ENCODE measurements around the gene GLG1.

GLG1 gene

DNA sequence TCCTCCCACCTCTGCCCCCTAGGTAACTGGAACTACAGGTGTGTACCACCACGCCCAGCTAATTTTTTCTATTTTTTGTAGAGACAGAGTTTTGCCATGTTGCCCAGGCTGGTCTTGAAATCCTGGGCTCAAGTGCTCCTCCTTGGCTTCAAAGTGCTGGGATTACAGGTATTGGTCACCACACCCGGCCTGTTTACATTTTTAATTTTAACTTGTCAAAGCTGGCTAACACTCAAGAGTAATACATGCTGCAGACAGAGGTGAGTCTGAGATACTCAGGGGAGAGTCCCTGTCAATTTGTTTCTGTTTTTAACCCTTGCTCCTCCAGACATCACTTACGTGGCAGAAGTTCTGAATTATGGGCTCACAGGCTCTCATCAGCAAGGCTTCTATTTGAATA lies 134.9 kb downstream of the GLG1 start:
- CTCF ChIA-PET: no interaction called here
- DNase-seq (ENCODE audit: extremely low spot score): no peak
- TF ChIP-seq, protein P1, sequence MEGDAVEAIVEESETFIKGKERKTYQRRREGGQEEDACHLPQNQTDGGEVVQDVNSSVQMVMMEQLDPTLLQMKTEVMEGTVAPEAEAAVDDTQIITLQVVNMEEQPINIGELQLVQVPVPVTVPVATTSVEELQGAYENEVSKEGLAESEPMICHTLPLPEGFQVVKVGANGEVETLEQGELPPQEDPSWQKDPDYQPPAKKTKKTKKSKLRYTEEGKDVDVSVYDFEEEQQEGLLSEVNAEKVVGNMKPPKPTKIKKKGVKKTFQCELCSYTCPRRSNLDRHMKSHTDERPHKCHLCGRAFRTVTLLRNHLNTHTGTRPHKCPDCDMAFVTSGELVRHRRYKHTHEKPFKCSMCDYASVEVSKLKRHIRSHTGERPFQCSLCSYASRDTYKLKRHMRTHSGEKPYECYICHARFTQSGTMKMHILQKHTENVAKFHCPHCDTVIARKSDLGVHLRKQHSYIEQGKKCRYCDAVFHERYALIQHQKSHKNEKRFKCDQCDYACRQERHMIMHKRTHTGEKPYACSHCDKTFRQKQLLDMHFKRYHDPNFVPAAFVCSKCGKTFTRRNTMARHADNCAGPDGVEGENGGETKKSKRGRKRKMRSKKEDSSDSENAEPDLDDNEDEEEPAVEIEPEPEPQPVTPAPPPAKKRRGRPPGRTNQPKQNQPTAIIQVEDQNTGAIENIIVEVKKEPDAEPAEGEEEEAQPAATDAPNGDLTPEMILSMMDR (IDR thresholded peaks at IDR 0.05; ENCODE audit: control extremely low read depth, extremely low read depth, low read depth, missing control alignments): no peak
- POLR2A ChIA-PET: no interaction called here

DNA sequence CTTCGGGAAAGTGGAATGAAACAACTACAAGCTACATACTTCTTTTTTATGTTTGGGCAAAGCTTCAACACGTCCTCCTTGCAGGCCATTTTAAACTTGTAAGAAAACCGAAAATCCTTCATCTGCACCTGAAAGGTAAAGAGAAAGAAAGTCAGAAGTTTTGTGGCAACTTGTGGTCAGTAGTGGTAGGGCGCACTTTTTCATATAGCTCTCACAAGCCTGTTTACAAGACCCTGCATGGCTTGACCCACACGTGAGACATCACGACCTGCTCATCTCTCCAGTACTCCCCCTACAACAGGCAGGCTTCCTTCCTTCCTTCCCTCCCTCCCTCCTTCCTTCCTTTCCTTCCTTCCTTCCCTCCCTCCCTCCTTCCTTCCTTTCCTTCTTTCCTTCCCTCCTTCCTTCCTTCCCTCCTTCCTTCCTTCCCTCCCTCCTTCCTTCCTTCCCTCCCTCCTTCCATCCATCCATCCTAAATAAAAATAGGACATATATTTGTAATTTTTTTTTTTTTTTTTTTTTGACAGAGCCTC lies 136.9 kb downstream of the GLG1 start:
- TF ChIP-seq, protein P1 (IDR thresholded peaks at IDR 0.05; ENCODE audit: control extremely low read depth, extremely low read depth, low read depth, missing control alignments): no peak
- DNase-seq (ENCODE audit: extremely low spot score): no peak
- ChIA-PET POLR2A (no interaction called here), CTCF (interaction anchor here (1.2 to 1.5 kb wide), 2 partner anchors 10 to 13 kb away, joined by 3 read pairs; no protein-coding TSS in a partner anchor)

DNA sequence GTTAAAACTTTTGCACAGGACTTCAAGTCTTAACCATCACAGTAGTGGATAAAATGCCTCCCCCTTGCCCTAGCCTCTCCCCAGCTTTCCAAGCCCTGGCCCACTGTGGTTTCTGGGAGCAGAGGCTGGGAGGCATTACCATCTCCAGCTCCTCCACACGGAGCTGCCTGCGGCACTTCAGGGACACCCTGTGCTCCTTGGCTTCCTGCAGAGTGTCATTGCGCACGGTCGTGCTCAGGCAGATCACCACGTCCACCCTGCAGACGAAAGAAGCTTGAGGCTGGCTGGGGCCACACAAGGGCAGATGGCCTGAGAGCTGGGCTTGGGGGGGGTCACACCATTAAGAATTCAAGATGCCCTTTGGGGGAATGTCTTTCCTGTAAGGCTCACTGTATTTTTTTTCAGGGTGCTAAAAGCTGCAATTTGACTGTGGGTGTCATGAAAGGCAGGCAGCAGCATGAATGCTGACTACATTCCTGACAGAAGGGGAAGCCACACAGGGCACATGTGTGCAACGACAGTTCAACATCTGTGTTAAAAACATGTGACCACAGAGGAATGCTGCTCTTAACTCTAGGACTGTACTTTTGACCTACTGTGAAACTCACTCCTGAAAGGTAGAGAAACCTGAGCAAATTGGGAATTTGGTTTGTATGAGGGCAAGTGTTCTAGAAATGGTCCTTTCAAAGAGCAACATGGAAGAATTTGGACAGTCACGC lies 137.9 kb downstream of the GLG1 start:
- ChIA-PET CTCF (interaction anchor here (1.0 to 1.5 kb wide), 3 partner anchors 11 to 167 kb away, joined by 3 read pairs; no protein-coding TSS in a partner anchor), POLR2A (no interaction called here)
- TF ChIP-seq, protein P1 (IDR thresholded peaks at IDR 0.05; ENCODE audit: control extremely low read depth, extremely low read depth, low read depth, missing control alignments): no peak
- DNase-seq (ENCODE audit: extremely low spot score): no peak

DNA sequence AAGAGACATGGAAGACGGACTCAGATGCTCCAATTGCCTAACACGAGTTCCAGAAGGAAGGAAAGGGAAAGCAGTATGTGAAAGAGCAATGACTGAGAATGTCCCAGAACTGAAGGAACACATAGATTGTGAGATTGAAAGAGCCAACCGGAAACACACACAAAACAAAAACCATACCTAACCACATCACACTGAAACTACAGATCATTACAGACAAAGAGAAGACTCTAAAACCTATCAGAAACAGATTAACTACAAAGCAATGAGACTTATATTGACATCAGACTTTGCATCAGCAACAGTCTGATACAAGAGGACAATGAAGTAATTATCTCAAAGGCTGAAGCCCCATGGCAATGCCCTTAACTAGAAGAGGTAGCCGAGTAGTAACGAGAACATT lies 140.0 kb downstream of the GLG1 start:
- DNase-seq (ENCODE audit: extremely low spot score): no peak
- POLR2A ChIA-PET: no interaction called here
- CTCF ChIA-PET: interaction anchor here (1.3 to 1.5 kb wide), 2 partner anchors 18 to 41 kb away, joined by 3 read pairs; no protein-coding TSS in a partner anchor
- TF ChIP-seq, protein P1 (IDR thresholded peaks at IDR 0.05; ENCODE audit: control extremely low read depth, extremely low read depth, low read depth, missing control alignments): no peak

DNA sequence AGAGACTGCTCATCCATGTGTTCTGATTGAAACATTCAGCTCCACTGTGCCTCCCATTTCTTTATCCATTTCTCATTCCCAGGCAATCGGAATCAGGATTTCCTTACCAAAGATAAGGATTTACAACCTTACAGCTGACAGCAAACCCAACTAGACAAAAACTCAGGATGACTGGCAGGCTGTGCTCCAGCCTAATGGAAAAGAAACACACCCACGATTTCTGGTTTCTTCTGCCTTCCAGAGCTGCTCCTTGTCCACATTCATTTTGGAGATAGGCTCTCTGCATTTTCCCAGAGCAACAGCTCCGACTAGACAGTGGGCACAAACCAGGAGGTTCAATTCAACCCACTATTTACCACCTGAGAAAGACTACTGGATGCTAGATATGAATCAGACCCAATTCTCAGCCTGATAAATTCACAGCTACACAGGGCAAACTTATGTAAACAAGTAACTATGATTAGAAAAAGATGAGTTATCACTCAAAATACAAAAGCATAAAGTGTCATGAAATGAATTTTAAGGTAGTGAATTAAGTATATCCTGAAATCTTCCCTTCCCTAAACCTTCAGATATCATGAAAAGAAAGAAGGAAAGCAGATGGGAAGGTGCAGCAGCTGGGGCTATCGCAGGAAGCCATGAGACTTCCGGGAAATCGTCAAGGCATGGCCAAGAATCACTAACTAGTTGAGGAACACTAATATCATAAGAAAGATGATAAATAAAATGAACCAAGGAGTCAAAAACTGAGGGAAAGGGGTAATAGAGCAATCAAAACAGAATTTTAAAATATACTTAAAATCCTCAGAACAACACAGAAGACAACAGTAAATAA lies 140.8 kb downstream of the GLG1 start:
- no peak for DNase-seq (ENCODE audit: extremely low spot score)
- TF ChIP-seq, protein P1 (IDR thresholded peaks at IDR 0.05; ENCODE audit: control extremely low read depth, extremely low read depth, low read depth, missing control alignments): no peak
- POLR2A ChIA-PET: interaction anchor here (1.0 kb wide), 1 partner anchor 159 kb away, joined by 4 read pairs; no protein-coding TSS in a partner anchor
- CTCF ChIA-PET: interaction anchor here (1.3 to 1.5 kb wide), 2 partner anchors 17 to 42 kb away, joined by 3 read pairs; no protein-coding TSS in a partner anchor

DNA sequence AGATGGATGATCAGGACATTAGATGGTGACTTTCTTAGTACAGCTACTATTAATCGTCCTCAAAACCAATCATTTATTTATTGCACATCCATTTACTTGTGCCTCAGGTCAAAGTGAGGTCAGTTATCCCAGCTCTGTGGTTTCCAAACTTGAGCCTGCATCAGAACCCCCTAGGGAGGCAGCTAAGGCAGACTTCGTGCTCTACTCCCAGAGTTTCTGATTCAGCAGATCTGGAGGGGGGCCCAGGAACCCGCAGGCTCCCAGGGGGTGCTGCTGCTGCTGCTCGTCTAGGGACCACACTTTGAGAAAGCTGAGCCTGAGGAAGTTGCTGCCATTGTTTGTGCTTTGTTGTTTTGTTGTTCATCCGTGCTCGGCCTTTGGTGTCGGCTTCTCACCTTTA lies 141.6 kb downstream of the GLG1 start:
- CTCF ChIA-PET: interaction anchor here (1.5 kb wide), 1 partner anchor 17 kb away, joined by 3 read pairs; no protein-coding TSS in a partner anchor
- POLR2A ChIA-PET: interaction anchor here (1.0 kb wide), 1 partner anchor 160 kb away, joined by 4 read pairs; no protein-coding TSS in a partner anchor
- TF ChIP-seq, protein P1 (IDR thresholded peaks at IDR 0.05; ENCODE audit: control extremely low read depth, extremely low read depth, low read depth, missing control alignments): no peak
- DNase-seq (ENCODE audit: extremely low spot score): no peak
